HG02759 (cell line): ENCODE data around the gene GRM5.
A peak's percentile ranks its signal among the peaks of the same experiment; 100 is the strongest.
"Not testable (repeated sequence)": the region's sequence is repeated elsewhere in the genome, so short reads cannot be mapped to it uniquely, and the experiment has no call there.

Source experiments
- ATAC-seq: cut with Tn5 transposase; IDR thresholded peaks from one replicate; pipeline ENCODE4 v1.9.1; 2021; ENCODE audit warnings: mild to moderate bottlenecking, moderate library complexity; ENCODE audit not compliant: unreplicated experiment

The GRM5 gene

GRCh38 chr11:88552379-88553062, 513.3 kb downstream of the GRM5 start:
- peak; percentile 95 for ATAC-seq

DNA sequence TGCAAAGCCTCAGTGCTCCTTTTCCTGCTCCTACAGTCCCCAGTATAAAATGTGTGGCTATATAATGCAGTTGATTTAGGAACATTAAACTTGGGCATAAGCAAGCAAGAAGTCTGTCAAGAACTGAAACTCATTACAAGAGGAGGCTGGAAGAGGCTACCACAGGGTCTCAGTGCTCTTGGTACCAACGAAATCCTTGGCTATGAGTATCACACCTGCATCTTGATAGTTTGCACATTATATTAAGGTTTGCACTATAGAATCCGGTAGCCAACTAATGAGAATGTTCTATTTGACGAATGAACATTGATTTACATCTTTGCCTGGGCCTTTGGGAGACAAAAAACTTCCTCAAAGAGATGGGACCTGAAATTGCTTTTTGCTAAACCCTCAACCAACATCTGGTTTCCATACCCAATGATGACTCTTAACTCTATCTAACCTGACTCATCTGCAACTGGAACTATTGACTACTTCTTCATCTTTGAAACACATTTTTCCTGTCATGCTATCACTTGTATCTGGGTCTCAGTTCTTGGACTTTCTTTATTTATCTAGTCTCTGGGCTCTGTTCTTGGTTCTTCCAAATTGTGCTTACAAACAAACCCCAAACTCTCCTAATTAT, 521.0 kb downstream of the GRM5 start:
- ATAC-seq: peak; percentile 12

- peak; percentile 99 for ATAC-seq
Measured at GRCh38 chr11:88543902-88544655, 521.7 kb downstream of the GRM5 start.

DNA sequence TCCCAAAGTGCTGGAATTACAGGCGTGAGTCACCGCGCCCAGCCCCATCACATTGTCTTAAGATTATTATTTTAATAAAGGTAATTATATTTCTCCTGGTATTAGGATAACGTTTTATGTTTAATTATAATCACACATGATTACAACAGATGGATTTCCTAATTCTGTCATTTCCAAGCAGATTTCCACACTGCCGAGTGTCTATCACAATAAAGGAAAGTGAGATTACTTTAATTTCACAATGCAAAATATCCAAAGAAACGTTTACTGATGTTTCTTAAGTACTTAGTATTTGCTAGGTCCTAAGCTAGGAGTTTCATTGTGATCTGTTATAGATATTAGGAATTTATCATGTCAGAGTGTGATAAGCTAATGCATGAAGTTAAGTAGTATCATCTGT, 524.8 kb downstream of the GRM5 start:
- no peak for ATAC-seq

DNA sequence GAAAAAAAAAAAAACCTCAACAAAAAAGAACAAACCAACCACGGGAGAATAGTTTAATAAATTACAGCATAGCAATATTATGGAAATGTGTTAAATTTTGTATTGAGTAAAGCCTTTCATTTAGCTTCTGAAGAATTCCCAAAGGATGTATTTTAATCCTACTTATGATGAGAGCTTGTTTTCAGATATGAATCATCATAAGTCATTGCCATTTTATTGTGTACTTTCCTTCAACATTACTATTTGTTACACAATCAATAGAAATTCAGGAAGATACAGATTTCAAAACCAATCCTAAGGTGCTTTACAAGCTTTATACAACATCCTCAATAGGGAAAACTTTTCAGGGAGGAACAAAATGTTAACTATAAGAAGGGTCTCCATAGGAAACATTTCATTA, 527.7 kb downstream of the GRM5 start:
- no peak for ATAC-seq

- ATAC-seq: no peak
Measured at GRCh38 chr11:88537613-88538012, 528.2 kb downstream of the GRM5 start.

GRCh38 chr11:88536616-88537265, 529.0 kb downstream of the GRM5 start:
- ATAC-seq: no peak

DNA sequence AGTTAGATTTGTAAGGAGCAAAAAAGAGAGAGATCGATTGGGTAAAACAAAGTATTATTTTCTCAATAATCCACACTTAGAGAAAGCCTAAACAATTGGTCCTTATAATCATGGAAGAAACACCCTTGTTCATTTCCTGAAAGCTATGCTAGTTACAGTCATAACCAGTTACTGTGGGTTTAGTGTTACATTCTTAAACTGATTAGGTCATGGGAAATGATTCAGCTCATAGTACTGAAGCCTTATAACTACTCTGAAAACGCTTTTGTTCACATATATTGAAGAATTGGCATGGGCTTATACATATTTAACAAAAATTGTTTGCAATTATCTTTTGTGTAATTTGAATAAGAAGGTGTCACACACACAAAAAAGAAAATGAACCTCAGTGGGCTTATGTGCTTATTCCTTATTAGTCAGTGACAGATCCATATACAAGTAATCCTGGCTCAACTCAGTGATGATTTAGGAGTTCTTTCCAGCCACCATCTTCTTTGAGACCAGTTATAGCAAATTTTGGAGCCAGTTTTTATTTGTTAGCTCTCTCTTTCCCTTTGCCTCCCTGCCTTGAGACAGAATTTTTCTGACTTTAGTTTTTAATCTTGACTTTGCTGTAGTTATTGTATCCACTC, 529.8 kb downstream of the GRM5 start:
- peak; percentile 81 for ATAC-seq

- ATAC-seq: no peak
Measured at GRCh38 chr11:88535266-88535665, 530.5 kb downstream of the GRM5 start.

DNA sequence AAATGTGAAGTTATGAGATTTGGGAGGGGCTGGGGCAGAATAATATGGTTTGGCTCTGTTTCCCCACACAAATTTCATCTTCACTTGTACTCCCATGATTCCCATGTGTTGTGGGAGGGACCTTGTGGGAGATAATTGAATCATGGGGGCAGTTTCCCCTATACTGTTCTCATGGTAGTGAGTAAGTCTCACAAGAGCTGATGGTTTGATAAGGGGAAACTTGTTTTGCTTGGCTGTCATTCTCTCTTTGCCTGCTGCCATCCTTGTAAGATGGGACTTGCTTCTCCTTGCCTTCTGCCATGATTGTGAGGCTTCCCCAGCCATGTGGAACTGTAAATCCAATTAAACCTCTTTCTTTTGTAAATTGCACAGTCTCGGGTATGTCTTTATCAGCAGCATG, 531.1 kb downstream of the GRM5 start:
- not testable (repeated sequence) for ATAC-seq

GRCh38 chr11:88534185-88534584, 531.6 kb downstream of the GRM5 start:
- ATAC-seq: no peak

DNA sequence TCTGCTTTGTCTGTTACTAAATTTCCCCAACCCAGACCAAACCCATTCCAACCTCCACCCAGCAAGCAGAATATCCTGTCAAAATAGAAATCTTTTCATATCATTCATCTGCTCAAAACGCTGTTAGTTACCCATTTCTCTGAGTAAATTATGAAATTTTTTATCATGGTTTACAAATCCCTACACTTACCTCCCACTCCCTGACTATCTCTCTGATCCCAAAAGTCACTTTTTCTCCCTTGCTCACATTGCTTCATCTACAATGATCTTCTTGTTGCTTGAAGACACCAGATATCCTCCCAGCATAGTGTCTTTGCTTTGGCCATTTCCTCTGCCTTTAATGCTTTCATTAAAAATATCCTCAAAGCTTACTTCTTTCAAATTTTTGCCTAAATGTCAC, 532.8 kb downstream of the GRM5 start:
- ATAC-seq: no peak

- no peak for ATAC-seq
Measured at GRCh38 chr11:88531831-88532230, 534.0 kb downstream of the GRM5 start.

- no peak for ATAC-seq
Measured at GRCh38 chr11:88529426-88529825, 536.4 kb downstream of the GRM5 start.

- ATAC-seq: no peak
Measured at GRCh38 chr11:88523386-88524071, 542.3 kb downstream of the GRM5 start.

DNA sequence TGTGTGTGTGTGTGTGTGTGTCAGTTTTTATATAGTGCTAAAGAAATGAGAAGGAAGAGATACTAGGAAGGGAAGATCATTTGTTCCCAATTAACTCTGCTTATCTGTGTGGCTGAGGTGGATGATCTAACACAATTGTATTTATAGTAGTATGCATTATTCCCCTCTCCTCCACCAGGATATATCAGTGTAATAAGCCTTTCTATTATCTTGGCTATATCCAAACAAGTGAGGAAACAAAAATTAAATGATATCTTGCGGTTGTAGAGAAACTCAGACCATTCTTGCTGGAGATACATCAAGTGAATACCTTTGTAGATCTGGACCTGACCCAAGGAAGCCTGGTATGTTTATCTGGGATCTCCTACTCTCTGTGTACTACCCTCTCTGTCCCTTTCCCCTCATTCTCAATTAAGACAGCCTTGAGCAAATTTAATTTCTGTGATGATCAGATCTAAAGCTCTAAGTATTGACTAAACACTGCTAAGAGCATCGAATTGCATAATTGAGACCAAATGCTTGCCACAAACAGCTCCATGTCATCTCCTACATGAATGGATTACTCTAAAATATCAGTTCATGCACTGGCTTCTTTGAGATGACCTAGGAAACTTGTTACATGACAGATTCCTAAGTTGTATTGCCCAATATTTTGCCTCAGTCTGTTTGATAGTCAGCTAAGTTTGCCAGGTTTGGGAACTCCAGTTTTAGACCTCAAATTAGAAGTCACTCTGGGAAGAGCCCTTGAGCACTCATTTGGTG, 543.0 kb downstream of the GRM5 start:
- no peak for ATAC-seq

- no peak for ATAC-seq
Measured at GRCh38 chr11:88521799-88522201, 544.0 kb downstream of the GRM5 start.

- no peak for ATAC-seq
Measured at GRCh38 chr11:88521399-88521798, 544.4 kb downstream of the GRM5 start.

DNA sequence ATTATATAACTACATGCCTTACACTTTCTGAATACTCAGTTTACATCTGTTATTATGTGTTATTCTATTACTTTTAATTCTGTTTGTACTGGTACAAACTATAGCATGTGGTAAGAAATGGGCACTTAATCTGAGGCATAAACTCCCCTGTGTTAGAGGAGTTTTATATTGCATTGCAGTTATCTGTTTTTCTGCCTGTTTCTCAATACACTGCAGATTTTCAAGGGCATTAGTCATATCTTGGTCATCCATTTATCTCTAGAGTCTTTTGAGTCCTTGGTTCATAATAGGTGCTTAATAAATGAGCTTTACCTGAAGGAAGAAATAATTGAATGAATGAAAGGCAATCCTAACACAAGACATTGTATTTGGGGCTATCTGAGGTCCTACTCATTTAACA, 545.4 kb downstream of the GRM5 start:
- no peak for ATAC-seq

GRCh38 chr11:88515002-88515401, 550.8 kb downstream of the GRM5 start:
- no peak for ATAC-seq
